GM13976 (cell line): ENCODE results near the gene SPSB3.
A peak's percentile ranks its signal among the peaks of the same experiment; 100 is the strongest.

Experiments
- DNase-seq: peaks from one replicate; pipeline ENCODE4 v3.0.0; 2012; ENCODE audit warnings: low spot score
- CTCF ChIP-seq: IDR thresholded peaks from 2 replicates; pipeline ENCODE4 v1.5.1; 2012; ENCODE audit warnings: borderline replicate concordance, mild to moderate bottlenecking; ENCODE audit not compliant: insufficient read depth; ENCODE audit errors: extremely low read depth, missing control alignments, control extremely low read depth
- in situ Hi-C: fragments of 300-500 bp; cut with MboI; formaldehyde crosslinking; loops from one replicate; pipeline ENCODE4 v1.12.0; 2022; ENCODE audit warnings: low sequenced_read_pairs, mixed read lengths, inconsistent platforms; ENCODE audit not compliant: unreplicated experiment

Gene SPSB3

GRCh38 chr16:1782408-1783264 is at the start of gene SPSB3, which contains the start of gene NUBP2:
SPSB3 (minus strand) TSS chr16:1782571; CDS start chr16:1781483, 1,088 bp downstream.
NUBP2 (plus strand) TSS chr16:1782960; CDS start chr16:1783021, 61 bp downstream.
- no peak for TF ChIP-seq CTCF
- in situ Hi-C loops: no loop called here
- peak; percentile 99 for DNase-seq

GRCh38 chr16:1831186-1832075 is 49.1 kb upstream of the SPSB3 start:
- TF ChIP-seq CTCF: no peak
- DNase-seq: no peak
- in situ Hi-C loops: no loop called here

- in situ Hi-C loops: no loop called here
- no peak for TF ChIP-seq CTCF
- no peak for DNase-seq
Measured at GRCh38 chr16:1830213-1830612, 47.8 kb upstream of the SPSB3 start.

- in situ Hi-C loops: no loop called here
- DNase-seq: no peak
- no peak for TF ChIP-seq CTCF
Measured at GRCh38 chr16:1828645-1829410, 46.5 kb upstream of the SPSB3 start.

GRCh38 chr16:1826691-1827573 is 44.6 kb upstream of the SPSB3 start, which contains the start of the genes FAHD1 and HAGH:
FAHD1 (plus strand) TSS chr16:1827206; CDS start chr16:1827239, 33 bp downstream.
HAGH (minus strand) TSS chr16:1826825; CDS start chr16:1826787, 38 bp downstream.
- DNase-seq: peak; percentile 99
- no peak for TF ChIP-seq CTCF
- in situ Hi-C loops: no loop called here
